Neuronal stem cell (in vitro differentiated cells): ENCODE results near the gene HMOX2.

Experiments used
- DNase-seq: peaks from one replicate; pipeline ENCODE4 v3.0.0-alpha.2; 2013; ENCODE audit warnings: low spot score
- H2AFZ ChIP-seq: one replicate; pipeline ENCODE4 v1.6.1; 2013; ENCODE audit warnings: mild to moderate bottlenecking, low read length, inconsistent platforms
- H2AK5ac ChIP-seq: 2 replicates; pipeline ENCODE4 v1.6.1; 2013; ENCODE audit warnings: low read depth, mild to moderate bottlenecking, inconsistent platforms, low read length, moderate library complexity, mixed read lengths
- H2BK120ac ChIP-seq: 2 replicates; pipeline ENCODE4 v1.6.1; 2013; ENCODE audit warnings: low read depth, mild to moderate bottlenecking, inconsistent platforms, low read length, moderate library complexity, mixed read lengths
- H2BK12ac ChIP-seq: one replicate; pipeline ENCODE4 v1.6.1; 2013; ENCODE audit warnings: low read length, inconsistent platforms
- H2BK15ac ChIP-seq: 2 replicates; pipeline ENCODE4 v1.6.1; 2013; ENCODE audit warnings: mild to moderate bottlenecking, low read length, inconsistent platforms, mixed read lengths
- H2BK5ac ChIP-seq: one replicate; pipeline ENCODE4 v1.6.1; 2013; ENCODE audit warnings: inconsistent platforms, mild to moderate bottlenecking, low read length, moderate library complexity
- H3K14ac ChIP-seq: one replicate; pipeline ENCODE4 v1.6.1; 2013; ENCODE audit warnings: low read length, inconsistent platforms
- H3K18ac ChIP-seq: 2 replicates; pipeline ENCODE4 v1.6.1; 2013; ENCODE audit warnings: low read length, inconsistent platforms
- H3K23ac ChIP-seq: 2 replicates; pipeline ENCODE4 v1.6.1; 2013; ENCODE audit warnings: low read depth, mild to moderate bottlenecking, mixed read lengths, low read length, inconsistent platforms; ENCODE audit not compliant: poor library complexity
- H3K27ac ChIP-seq: replicated peaks from 3 replicates; pipeline ENCODE4 v1.5.1; 2013; ENCODE audit warnings: low read length, inconsistent platforms
- H3K27me3 ChIP-seq, 3 experiments: 2 replicates each; pipeline ENCODE4 v1.6.1; 2013; ENCODE audit warnings: low read length in 3 of 3, mild to moderate bottlenecking in 2 of 3, inconsistent platforms in 1 of 3, low read depth in 1 of 3, mixed read lengths in 1 of 3, moderate library complexity in 1 of 3; ENCODE audit not compliant: control insufficient read depth in 3 of 3, insufficient read depth in 3 of 3
- H3K36me3 ChIP-seq, 2 donors: replicated peaks in 1 of 2; 2 replicates each; pipeline ENCODE4 v1.6.1; 2013; ENCODE audit warnings: low read length in 2 of 2; ENCODE audit not compliant: control insufficient read depth in 2 of 2, insufficient read depth in 2 of 2
- H3K4ac ChIP-seq: 2 replicates; pipeline ENCODE4 v1.6.1; 2013; ENCODE audit warnings: inconsistent platforms, mild to moderate bottlenecking, low read length, moderate library complexity
- H3K4me1 ChIP-seq, 2 donors: 1 replicate in 1 of 2; 2 replicates in 1 of 2; pipeline ENCODE4 v1.6.1; 2013; ENCODE audit warnings: low read length in 2 of 2, low read depth in 1 of 2; ENCODE audit not compliant: control insufficient read depth in 2 of 2, insufficient read depth in 1 of 2
- H3K4me2 ChIP-seq: one replicate; pipeline ENCODE4 v1.6.1; 2013; ENCODE audit warnings: mild to moderate bottlenecking, low read length, inconsistent platforms; ENCODE audit not compliant: insufficient read depth, poor library complexity, severe bottlenecking
- H3K4me3 ChIP-seq, 2 donors: 2 replicates each; pipeline ENCODE4 v1.5.1; 2013; ENCODE audit warnings: low read length in 2 of 2, mild to moderate bottlenecking in 2 of 2, inconsistent platforms in 1 of 2, moderate library complexity in 1 of 2
- H3K79me1 ChIP-seq: one replicate; pipeline ENCODE4 v1.6.1; 2013; ENCODE audit warnings: low read depth, mild to moderate bottlenecking, inconsistent platforms, low read length, moderate library complexity
- H3K9ac ChIP-seq: one replicate; pipeline ENCODE4 v1.6.1; 2013; ENCODE audit warnings: mild to moderate bottlenecking, low read depth, low read length, inconsistent platforms; ENCODE audit not compliant: poor library complexity
- H3K9me3 ChIP-seq, 2 donors: replicated peaks in 1 of 2; 2 replicates each; pipeline versions ENCODE3 to v1.6.1; 2013; ENCODE audit warnings: low read length in 2 of 2, mild to moderate bottlenecking in 2 of 2, inconsistent platforms in 1 of 2, low read depth in 1 of 2, mixed read lengths in 1 of 2, moderate library complexity in 1 of 2; ENCODE audit not compliant: control insufficient read depth in 2 of 2, insufficient read depth in 1 of 2
- H4K8ac ChIP-seq: one replicate; pipeline ENCODE4 v1.6.1; 2013; ENCODE audit warnings: low read depth, mild to moderate bottlenecking, inconsistent platforms, low read length, moderate library complexity
- H4K91ac ChIP-seq: one replicate; pipeline ENCODE4 v1.6.1; 2013; ENCODE audit warnings: low read length, low read depth, mild to moderate bottlenecking, inconsistent platforms; ENCODE audit not compliant: poor library complexity
- WGBS, 2 donors: extraction: QIAGEN DNeasy Blood & Tissue Kit; methylation state at CpG; one replicate each; pipeline ENCODE4 v1.1.7; 2013; ENCODE audit warnings: missing lambda C conversion rate in 2 of 2, mixed read lengths in 1 of 2; ENCODE audit not compliant: insufficient read length in 2 of 2, insufficient replicate concordance in 1 of 2; ENCODE audit errors: extremely low coverage in 2 of 2; 5-methylcytosine and 5-hydroxymethylcytosine counted together

HMOX2 gene

GRCh38 chr16:4431023-4431422, 45.2 kb upstream of the HMOX2 start:
- Histone ChIP-seq H3K27ac (no peak overlapping the region), H3K79me1 (peaks cover 9% of the 10 kb centered on the region), H3K23ac (no peak overlapping the region), H4K8ac (no peak overlapping the region), H4K91ac (no peak overlapping the region), H3K9ac (no peak overlapping the region), H2AFZ (no peak overlapping the region), H2BK12ac (no peak overlapping the region), H3K4ac (no peak overlapping the region), H2AK5ac (no peak overlapping the region), H3K36me3 (peaks cover 16 to 65% of the 10 kb centered on the region in 2 donors), H3K4me1 (peaks cover 0 to 5% of the 10 kb centered on the region in 2 donors), H3K18ac (no peak overlapping the region), H3K4me2 (no peak overlapping the region), H2BK15ac (no peak overlapping the region), H3K14ac (no peak overlapping the region), H3K9me3 (no peaks in the 10 kb centered on the region), H3K4me3 (no peak overlapping the region), H3K27me3 (no peaks in the 10 kb centered on the region), H2BK120ac (no peak overlapping the region), H2BK5ac (no peak overlapping the region)
- no CpG with 5 or more reads among the region's 9 CpGs for WGBS, 2 donors
- DNase-seq, result no peak

- H2AFZ ChIP-seq, result no peak overlapping the region
- no peaks in the 10 kb centered on the region for H3K27me3 ChIP-seq
- H2BK12ac ChIP-seq, result no peak overlapping the region
- H3K4me2 ChIP-seq, result no peak overlapping the region
- no peak for DNase-seq
- peaks cover 2% of the 10 kb centered on the region for H3K79me1 ChIP-seq
- H3K4me1 ChIP-seq, result no peaks in the 10 kb centered on the region
- no peak overlapping the region for H3K4me3 ChIP-seq
- peaks cover 24 to 78% of the 10 kb centered on the region in 2 donors for H3K36me3 ChIP-seq
- H2BK15ac ChIP-seq, result no peak overlapping the region
- H3K14ac ChIP-seq, result no peak overlapping the region
- H4K91ac ChIP-seq, result no peak overlapping the region
- WGBS, 2 donors, result no CpG with 5 or more reads among the region's 4 CpGs
- no peak overlapping the region for H3K27ac ChIP-seq
- no peaks in the 10 kb centered on the region for H3K9me3 ChIP-seq
- H3K18ac ChIP-seq, result no peak overlapping the region
- no peak overlapping the region for H3K23ac ChIP-seq
- H2BK5ac ChIP-seq, result no peak overlapping the region
- H2AK5ac ChIP-seq, result no peak overlapping the region
- H2BK120ac ChIP-seq, result no peak overlapping the region
- H4K8ac ChIP-seq, result no peak overlapping the region
- H3K4ac ChIP-seq, result no peak overlapping the region
- H3K9ac ChIP-seq, result no peak overlapping the region
Observed at GRCh38 chr16:4433228-4433627, 43.0 kb upstream of the HMOX2 start.

- Histone ChIP-seq H2AFZ (no peak overlapping the region), H3K18ac (no peak overlapping the region)
- WGBS, 2 donors, result no CpG with 5 or more reads among the region's 12 CpGs
Observed at GRCh38 chr16:4433914-4434787, 42.0 kb upstream of the HMOX2 start.

GRCh38 chr16:4435337-4436067, 40.7 kb upstream of the HMOX2 start:
- Histone ChIP-seq H3K18ac (no peak overlapping the region), H3K4ac (no peak overlapping the region), H2BK5ac (no peak overlapping the region), H3K23ac (no peak overlapping the region), H3K4me3 (no peak overlapping the region), H3K36me3 (peaks cover 25 to 87% of the 10 kb centered on the region in 2 donors), H3K14ac (no peak overlapping the region), H3K27ac (no peak overlapping the region), H2AK5ac (no peak overlapping the region), H4K8ac (no peak overlapping the region), H3K9ac (no peak overlapping the region), H2BK12ac (no peak overlapping the region), H3K4me2 (no peak overlapping the region), H2BK120ac (no peak overlapping the region), H2BK15ac (no peak overlapping the region), H2AFZ (no peak overlapping the region), H3K27me3 (no peaks in the 10 kb centered on the region), H3K9me3 (no peaks in the 10 kb centered on the region), H4K91ac (no peak overlapping the region), H3K79me1 (no peaks in the 10 kb centered on the region), H3K4me1 (no peaks in the 10 kb centered on the region)
- WGBS, 2 donors, result no CpG with 5 or more reads among the region's 8 CpGs
- DNase-seq, result no peak

More at GRCh38 chr16:4433914-4434787, 42.0 kb upstream of the HMOX2 start:
- Histone ChIP-seq H3K27me3 (no peaks in the 10 kb centered on the region), H3K4me3 (no peak overlapping the region), H2BK15ac (no peak overlapping the region), H3K4ac (no peak overlapping the region), H3K23ac (no peak overlapping the region), H3K14ac (no peak overlapping the region), H2BK5ac (no peak overlapping the region), H3K9ac (no peak overlapping the region), H4K91ac (no peak overlapping the region), H3K4me1 (no peaks in the 10 kb centered on the region), H2BK120ac (no peak overlapping the region), H3K4me2 (no peak overlapping the region), H2AK5ac (no peak overlapping the region), H3K36me3 (peaks cover 23 to 83% of the 10 kb centered on the region in 2 donors), H3K27ac (no peak overlapping the region), H3K9me3 (no peaks in the 10 kb centered on the region), H2BK12ac (no peak overlapping the region), H3K79me1 (no peaks in the 10 kb centered on the region), H4K8ac (no peak overlapping the region)
- no peak for DNase-seq
